H1 (cell line): Measurements from ENCODE around the gene TAX1BP3. TPM values are rescaled to one million over a fixed set of nuclear protein-coding genes. Genes with fewer than 3 reads are reported as not detected.

ENCODE experiments used
- CREB1 ChIP-seq: IDR thresholded peaks from 2 replicates; pipeline ENCODE4 v1.6.1; 2012; ENCODE audit warnings: inconsistent platforms
- JUND ChIP-seq: IDR thresholded peaks from 2 replicates; pipeline ENCODE4 v1.6.1; 2011; ENCODE audit warnings: mild to moderate bottlenecking, improper control_type of control experiment, low read length
- KDM4A ChIP-seq: IDR thresholded peaks from one replicate; pipeline ENCODE4 v1.7.1; 2012; ENCODE audit warnings: low read depth, mild to moderate bottlenecking, moderate library complexity, low read length, inconsistent platforms; ENCODE audit not compliant: severe bottlenecking
- NRF1 ChIP-seq: IDR thresholded peaks from 2 replicates; pipeline ENCODE4 v1.6.1; 2011; ENCODE audit warnings: mild to moderate bottlenecking, low read depth, low read length, improper control_type of control experiment
- POLR2A ChIP-seq, 2 experiments: IDR thresholded peaks; 1 replicate in 1 of 2; 2 replicates in 1 of 2; pipeline ENCODE4 v1.6.1; 2011; ENCODE audit warnings: low read depth in 2 of 2, low read length in 2 of 2, mild to moderate bottlenecking in 2 of 2; ENCODE audit errors: control extremely low read depth in 1 of 2
- RFX5 ChIP-seq: IDR thresholded peaks from 2 replicates; pipeline ENCODE4 v1.6.1; 2011; ENCODE audit warnings: low read depth, low read length, improper control_type of control experiment, borderline replicate concordance
- YY1 ChIP-seq: IDR thresholded peaks from 2 replicates; pipeline ENCODE4 v1.6.1; 2011; ENCODE audit warnings: low read depth, mild to moderate bottlenecking, low read length
- polyA plus RNA-seq, 7 experiments: library from polyadenylated mRNA; depleted of rRNA in 3 of 7; stranded (reverse) in 5 of 7; unstranded in 2 of 7; fragments of >200 nt in 5 of 7; fragments of 200-250 nt in 2 of 7; gene quantifications; 1 replicate in 5 of 7; 2 replicates in 1 of 7; 4 replicates in 1 of 7; pipeline versions ENCODE4 v1.2.1 to v1.2.3, GENCODE V29; 2011 to 2013; ENCODE audit warnings: missing spikeins in 2 of 7, mixed read lengths in 2 of 7
- total RNA-seq: library from RNA; stranded (reverse); fragmentation: NEBNext Ultra II Directional; extraction: Animal tissue kit (Norgen Biotek cat#: 25700); gene quantifications from 2 replicates; pipeline ENCODE4 v1.2.1, GENCODE V29; 2021

Gene TAX1BP3
- total and polyA plus RNA-seq, 2 of the 8 experiments (the other 6 are each of a cell fraction or from before 2014, with no cell fraction given), result 65.3 to 81.8 TPM

DNA sequence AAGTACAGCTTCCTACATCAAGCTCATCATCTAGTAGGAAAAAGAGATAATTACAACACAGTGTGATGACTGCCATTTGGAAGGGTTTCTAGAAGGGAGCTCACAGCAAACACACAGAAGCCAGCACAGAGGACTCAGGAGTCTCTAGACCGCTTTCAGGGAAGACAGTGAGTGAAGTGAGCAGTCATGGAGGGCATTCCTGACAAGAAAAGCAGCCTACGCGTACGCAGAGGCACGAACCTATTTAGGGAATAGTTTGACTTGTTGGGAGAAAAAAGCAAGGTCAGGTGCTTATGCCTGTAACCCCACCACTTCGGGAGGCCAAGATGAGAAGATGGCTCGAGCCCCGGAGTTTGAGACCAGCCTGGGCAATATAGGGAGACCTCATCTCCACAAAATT lies 46.9 kb upstream of the TAX1BP3 start (continued):
- TF ChIP-seq CREB1 (no peak), YY1 (no peak), POLR2A (IDR thresholded peaks at IDR 0.05; ENCODE audit: control extremely low read depth in 1 of 2, low read depth in 2 of 2, low read length in 2 of 2) (no peak), JUND (no peak), KDM4A (no peak), NRF1 (no peak), RFX5 (no peak)
